ENCODE data around the gene ATAD3A.
"Not testable (repeated sequence)": the region's sequence is repeated elsewhere in the genome, so short reads cannot be mapped to it uniquely, and the experiment has no call there.

The ATAD3A gene
- total RNA-seq = 17.4 to 20.4 reads per million in 2 donors

GRCh38 chr1:1511533-1512285 lies at the start of gene ATAD3A:
TSS of gene ATAD3A (plus strand) at chr1:1512162. CDS start at chr1:1512269, 107 bp downstream.
- DNase-seq = peak; percentile 97

GRCh38 chr1:1462318-1462966 lies 49.5 kb upstream of the ATAD3A start:
- no peak for DNase-seq

- DNase-seq = no peak
Measured at GRCh38 chr1:1463312-1463711, 48.6 kb upstream of the ATAD3A start.

- DNase-seq = not testable (repeated sequence)
Measured at GRCh38 chr1:1468196-1468985, 43.6 kb upstream of the ATAD3A start.

- DNase-seq = no peak
Measured at GRCh38 chr1:1470626-1471388, 41.2 kb upstream of the ATAD3A start.

DNA sequence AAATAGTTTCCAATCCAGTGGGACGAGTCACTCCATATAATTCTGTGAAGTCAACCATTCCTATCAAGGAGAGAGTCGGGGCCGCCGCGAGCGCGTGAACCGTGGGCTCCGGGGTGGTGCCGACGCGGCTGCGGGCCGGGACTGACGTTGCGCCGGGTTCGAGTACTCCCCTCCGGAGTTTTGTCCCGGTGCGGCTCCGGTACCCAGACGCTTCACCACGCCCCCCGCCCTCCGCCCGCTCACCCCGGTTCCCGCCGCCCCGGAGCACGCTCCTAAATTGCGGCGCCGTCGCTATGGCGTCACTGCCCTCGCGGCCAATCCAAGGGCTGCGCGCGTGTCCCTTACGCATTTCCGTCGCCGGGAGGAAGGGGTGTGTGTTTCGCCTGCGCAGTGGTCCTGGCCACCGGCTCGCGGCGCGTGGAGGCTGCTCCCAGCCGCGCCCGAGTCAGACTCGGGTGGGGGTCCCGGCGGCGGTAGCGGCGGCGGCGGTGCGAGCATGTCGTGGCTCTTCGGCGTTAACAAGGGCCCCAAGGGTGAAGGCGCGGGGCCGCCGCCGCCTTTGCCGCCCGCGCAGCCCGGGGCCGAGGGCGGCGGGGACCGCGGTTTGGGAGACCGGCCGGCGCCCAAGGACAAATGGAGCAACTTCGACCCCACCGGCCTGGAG lies 40.4 kb upstream of the ATAD3A start, which contains the start of gene ATAD3B:
Gene ATAD3B, plus strand, starts transcription at position 377 of the 664 bp plus-strand sequence. Its CDS starts 120 bp downstream, at position 497.
- peak; percentile 81 for DNase-seq

GRCh38 chr1:1472053-1472876 lies 39.7 kb upstream of the ATAD3A start:
- DNase-seq = not testable (repeated sequence)

DNA sequence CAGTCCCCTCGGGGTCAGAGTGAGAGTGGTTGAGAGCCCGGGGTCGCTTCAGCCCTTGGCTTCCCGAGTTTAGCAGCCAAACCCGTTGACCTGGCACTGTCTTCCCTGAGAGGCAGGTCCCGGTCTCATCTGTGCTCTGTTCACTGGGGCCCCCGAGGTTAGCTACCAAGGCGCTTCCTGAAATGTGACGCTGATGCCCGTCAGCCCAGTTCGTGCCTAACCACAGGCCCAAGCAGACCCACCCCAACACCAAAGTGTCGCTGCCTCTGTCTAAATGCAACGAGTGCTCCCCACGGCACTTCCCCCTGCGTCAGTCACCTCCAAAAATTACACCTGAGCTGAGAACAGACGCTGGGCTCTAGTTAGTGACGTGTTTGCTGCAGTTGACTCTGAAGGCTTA lies 36.0 kb upstream of the ATAD3A start:
- DNase-seq = not testable (repeated sequence)

- no peak for DNase-seq
Measured at GRCh38 chr1:1477206-1477605, 34.8 kb upstream of the ATAD3A start.

- DNase-seq = no peak
Measured at GRCh38 chr1:1479547-1480487, 32.1 kb upstream of the ATAD3A start.

DNA sequence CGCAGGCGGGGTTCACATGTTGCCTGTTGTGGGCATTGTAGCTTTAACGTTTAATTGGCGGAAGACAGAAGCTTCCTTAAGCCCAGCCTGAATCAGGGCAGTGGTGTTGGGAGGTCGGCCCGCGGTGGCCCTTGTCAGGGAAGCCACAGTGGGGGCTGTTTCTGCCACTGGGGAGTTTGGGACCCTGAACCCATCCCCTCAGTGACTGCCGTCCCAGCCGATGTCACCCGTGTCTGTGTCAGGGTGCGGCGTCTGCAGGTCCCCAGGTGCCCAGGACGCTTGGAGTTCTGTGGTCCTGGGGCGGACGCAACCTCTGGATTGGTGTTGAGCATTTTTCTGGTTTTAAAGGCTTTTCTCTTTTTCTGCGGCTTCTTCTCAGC lies 31.5 kb upstream of the ATAD3A start:
- not testable (repeated sequence) for DNase-seq

DNA sequence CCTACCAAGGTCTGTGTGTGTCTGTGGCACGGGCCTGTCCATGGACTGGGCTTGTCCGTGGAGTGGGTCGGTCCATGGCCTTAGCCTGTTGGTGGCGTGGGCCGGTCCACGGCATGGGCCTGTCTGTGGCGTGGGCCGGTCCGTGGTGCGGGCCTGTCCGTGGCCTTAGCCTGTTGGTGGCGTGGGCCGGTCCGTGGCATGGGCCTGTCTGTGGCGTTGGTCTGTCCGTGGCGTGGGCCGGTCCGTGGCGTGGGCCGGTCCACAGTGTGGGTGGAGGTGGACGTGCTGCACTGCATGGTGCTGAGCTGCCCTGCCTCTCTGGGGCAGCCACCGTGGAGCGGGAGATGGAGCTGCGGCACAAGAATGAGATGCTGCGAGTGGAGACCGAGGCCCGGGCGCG lies 30.2 kb upstream of the ATAD3A start:
- DNase-seq = not testable (repeated sequence)

DNA sequence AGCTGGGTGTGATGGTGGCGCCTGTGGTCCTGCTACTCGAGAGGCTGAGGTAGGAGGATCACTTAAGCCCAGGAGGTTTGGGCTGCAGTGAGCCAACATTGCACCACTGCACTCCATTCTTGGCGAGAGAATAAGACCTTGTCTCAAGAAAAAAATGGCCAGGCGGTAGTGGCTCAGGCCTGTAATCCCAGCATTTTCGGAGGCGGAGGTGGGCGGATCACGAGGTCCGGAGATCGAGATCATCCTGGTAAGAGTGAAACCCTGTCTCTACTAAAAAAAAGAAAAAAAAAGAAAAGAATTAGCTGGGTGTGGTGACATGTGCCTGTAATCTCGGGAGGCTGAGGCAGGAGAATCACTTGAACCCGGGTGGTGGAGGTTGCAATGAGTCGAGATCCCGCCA lies 29.1 kb upstream of the ATAD3A start:
- no peak for DNase-seq

DNA sequence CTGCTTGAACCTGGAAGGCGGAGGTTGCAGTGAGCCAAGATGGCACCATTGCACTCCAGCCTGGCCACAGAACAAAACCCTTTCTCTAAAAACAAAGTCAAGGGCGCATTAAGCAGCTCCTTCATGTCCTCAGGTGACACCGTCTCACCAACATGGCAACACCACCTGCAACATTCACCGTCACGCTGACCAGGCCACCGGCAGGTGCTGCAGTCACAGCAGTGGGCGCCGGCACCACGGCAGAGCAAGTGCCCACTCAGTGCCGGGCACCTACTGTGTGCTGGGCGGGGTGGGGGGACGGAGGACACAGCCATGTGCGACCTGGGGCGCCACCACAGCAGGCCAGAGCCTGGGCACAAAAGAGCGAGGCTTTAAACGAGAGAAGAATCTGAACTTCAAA lies 28.2 kb upstream of the ATAD3A start:
- DNase-seq = no peak

DNA sequence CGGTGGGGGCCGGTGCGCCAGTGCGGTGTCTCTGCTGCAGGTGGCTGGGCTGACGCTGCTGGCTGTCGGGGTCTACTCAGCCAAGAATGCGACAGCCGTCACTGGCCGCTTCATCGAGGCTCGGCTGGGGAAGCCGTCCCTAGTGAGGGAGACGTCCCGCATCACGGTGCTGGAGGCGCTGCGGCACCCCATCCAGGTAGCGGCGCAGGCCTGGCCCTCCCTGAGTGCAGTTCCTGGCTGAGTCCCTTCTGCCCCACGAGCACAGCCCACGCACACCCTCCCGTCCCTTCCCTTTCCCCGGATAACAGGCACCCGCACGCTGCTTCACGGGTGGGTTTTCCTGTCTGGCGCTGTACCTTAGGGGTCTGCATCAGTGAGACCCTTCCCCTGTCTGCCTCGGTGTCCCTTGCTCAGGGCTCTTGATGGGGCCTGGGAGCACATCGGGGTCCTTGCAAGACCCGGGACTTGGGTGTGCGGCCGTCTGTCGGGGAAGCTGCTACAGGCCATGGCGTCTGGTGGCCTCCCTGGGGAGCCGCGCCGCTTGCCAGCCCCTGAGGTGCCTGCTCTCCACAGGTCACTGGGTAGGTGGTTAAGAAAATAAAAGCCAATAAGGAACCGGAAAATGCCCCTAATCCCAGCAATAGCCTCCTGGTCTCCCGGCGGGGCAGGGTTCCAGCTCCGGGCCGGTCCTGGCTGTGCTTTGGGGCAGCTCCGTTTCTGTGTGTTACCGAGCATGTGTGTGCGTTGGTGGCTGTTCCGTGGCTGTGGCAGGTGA lies 26.8 kb upstream of the ATAD3A start:
- DNase-seq = not testable (repeated sequence)

- DNase-seq = not testable (repeated sequence)
Measured at GRCh38 chr1:1485755-1486317, 26.1 kb upstream of the ATAD3A start.

GRCh38 chr1:1487701-1488100 lies 24.3 kb upstream of the ATAD3A start:
- DNase-seq = no peak

DNA sequence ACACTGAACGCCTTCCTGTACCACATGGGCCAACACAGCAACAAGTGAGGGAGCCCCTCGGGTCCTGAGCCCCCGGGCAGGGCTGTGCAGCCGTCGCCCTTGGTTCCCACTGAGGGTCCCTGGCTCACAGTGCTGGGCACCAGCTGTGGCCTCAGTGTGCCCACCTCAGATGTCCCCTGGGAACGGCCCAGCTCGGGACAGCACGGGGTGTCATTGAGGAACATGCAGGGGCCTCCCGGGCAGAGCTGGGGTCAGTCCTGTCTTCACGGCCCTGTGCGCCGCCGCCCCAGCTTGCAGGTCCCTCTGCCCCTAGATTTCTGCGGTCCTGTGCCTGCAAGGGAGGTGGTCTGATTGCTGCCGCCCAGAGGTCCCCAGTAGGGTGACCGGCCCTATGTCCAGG lies 22.7 kb upstream of the ATAD3A start:
- DNase-seq = no peak

- DNase-seq = no peak
Measured at GRCh38 chr1:1489861-1490260, 22.1 kb upstream of the ATAD3A start.
